WTC11 (cell line): Measurements from ENCODE around the gene TUBGCP4. TPM values are rescaled to one million over a fixed set of nuclear protein-coding genes. Genes with fewer than 3 reads are reported as not detected.

Experiments
- ATAC-seq: fragments of 200-7000 bp; cut with Tn5 transposase; 2 replicates; pipeline ENCODE4 v1.10.0; 2021; ENCODE audit warnings: mild to moderate bottlenecking, moderate library complexity
- CTCF ChIA-PET: fragments of 300-600 bp; sonication (Branson Sonifier 250); formaldehyde crosslinking; loops from one replicate; lab custom pipeline; 2021; ENCODE audit warnings: antibody characterized with exemption; lab: Charles Lee
- POLR2A ChIA-PET: fragments of 350-600 bp; sonication (Branson Sonifier 250); formaldehyde crosslinking; loops from one replicate; lab custom pipeline; 2021; ENCODE audit warnings: antibody characterized with exemption; lab: Charles Lee
- DNase-seq: peaks from one replicate; pipeline ENCODE4 v3.0.0; 2021; ENCODE audit warnings: low spot score
- H3K27ac Mint-ChIP-seq: 2 replicates; pipeline ENCODE4 v1.8.0; 2021; ENCODE audit warnings: mixed read lengths
- H3K27me3 Mint-ChIP-seq: 2 replicates; pipeline ENCODE4 v1.8.0; 2021; ENCODE audit warnings: low read depth, mild to moderate bottlenecking, moderate library complexity, mixed read lengths
- H3K36me3 Mint-ChIP-seq: 2 replicates; pipeline ENCODE4 v1.8.0; 2021; ENCODE audit warnings: mixed read lengths
- H3K4me1 Mint-ChIP-seq: 2 replicates; pipeline ENCODE4 v1.8.0; 2022; ENCODE audit warnings: mixed read lengths
- H3K4me3 Mint-ChIP-seq: 2 replicates; pipeline ENCODE4 v1.8.0; 2021; ENCODE audit warnings: mild to moderate bottlenecking, moderate library complexity, mixed read lengths
- H3K9me3 Mint-ChIP-seq: 2 replicates; pipeline ENCODE4 v1.8.0; 2021; ENCODE audit warnings: mixed read lengths
- ATF3 ChIP-seq: sonication (generic); formaldehyde crosslinking; conservative IDR thresholded peaks from 2 replicates; pipeline ENCODE4 v1.8.1; 2022; ENCODE audit warnings: mild to moderate bottlenecking, missing genetic modification reagents
- CREB1 ChIP-seq: sonication (generic); formaldehyde crosslinking; IDR thresholded peaks from 2 replicates; pipeline ENCODE4 v1.8.0; 2023; ENCODE audit warnings: mild to moderate bottlenecking, missing genetic modification reagents
- E2F4 ChIP-seq: sonication (generic); formaldehyde crosslinking; IDR thresholded peaks from 2 replicates; pipeline ENCODE4 v1.8.1; 2022; ENCODE audit warnings: low read depth, mild to moderate bottlenecking, moderate library complexity, missing genetic modification reagents, borderline replicate concordance
- E2F5 ChIP-seq: sonication (generic); formaldehyde crosslinking; IDR thresholded peaks from 2 replicates; pipeline ENCODE4 v1.8.1; 2022; ENCODE audit warnings: mild to moderate bottlenecking, moderate library complexity, missing genetic modification reagents
- EMX1 ChIP-seq: fragments of 250-450 bp; sonication (Bioruptor Pico); IDR thresholded peaks from 2 replicates; pipeline ENCODE4 v1.8.0; 2021; ENCODE audit warnings: mild to moderate bottlenecking
- ERG ChIP-seq: fragments of 250-450 bp; sonication (Bioruptor Pico); IDR thresholded peaks from 2 replicates; pipeline ENCODE4 v1.8.0; 2021; ENCODE audit warnings: mild to moderate bottlenecking
- GRHL2 ChIP-seq: fragments of 250-450 bp; sonication (Bioruptor Pico); IDR thresholded peaks from 2 replicates; pipeline ENCODE4 v1.8.0; 2022; ENCODE audit warnings: mild to moderate bottlenecking, moderate library complexity; ENCODE audit not compliant: insufficient replicate concordance, severe bottlenecking
- HMGXB4 ChIP-seq: sonication (generic); formaldehyde crosslinking; IDR thresholded peaks from 2 replicates; pipeline ENCODE4 v1.8.1; 2023; ENCODE audit warnings: mild to moderate bottlenecking, moderate library complexity, missing genetic modification reagents
- KAT7 ChIP-seq: sonication (generic); formaldehyde crosslinking; IDR thresholded peaks from 2 replicates; pipeline ENCODE4 v1.8.1; 2023; ENCODE audit warnings: missing genetic modification reagents, mild to moderate bottlenecking, borderline replicate concordance
- NR3C1 ChIP-seq: sonication (generic); formaldehyde crosslinking; conservative IDR thresholded peaks from 2 replicates; pipeline ENCODE4 v1.8.1; 2023; ENCODE audit warnings: low read depth, mild to moderate bottlenecking, missing genetic modification reagents
- OVOL2 ChIP-seq: fragments of 250-450 bp; sonication (Bioruptor Pico); IDR thresholded peaks from 2 replicates; pipeline ENCODE4 v1.9.0; 2021; ENCODE audit warnings: mild to moderate bottlenecking, borderline replicate concordance
- RORB ChIP-seq: fragments of 250-450 bp; sonication (Bioruptor Pico); IDR thresholded peaks from 2 replicates; pipeline ENCODE4 v1.9.0; 2021; ENCODE audit warnings: mild to moderate bottlenecking
- SMAD3 ChIP-seq: sonication (generic); formaldehyde crosslinking; IDR thresholded peaks from 2 replicates; pipeline ENCODE4 v1.8.0; 2022; ENCODE audit warnings: missing genetic modification reagents, mild to moderate bottlenecking, borderline replicate concordance
- SOX15 ChIP-seq: fragments of 250-450 bp; sonication (Bioruptor Pico); IDR thresholded peaks from 2 replicates; pipeline ENCODE4 v1.9.0; 2021; ENCODE audit warnings: mild to moderate bottlenecking
- TEAD1 ChIP-seq: sonication (generic); formaldehyde crosslinking; IDR thresholded peaks from 2 replicates; pipeline ENCODE4 v1.8.0; 2022; ENCODE audit warnings: mild to moderate bottlenecking, missing genetic modification reagents
- USF2 ChIP-seq: sonication (generic); formaldehyde crosslinking; IDR thresholded peaks from 2 replicates; pipeline ENCODE4 v1.8.1; 2023; ENCODE audit warnings: mild to moderate bottlenecking, missing genetic modification reagents, moderate library complexity
- ZNF219 ChIP-seq: sonication (generic); formaldehyde crosslinking; IDR thresholded peaks from 2 replicates; pipeline ENCODE4 v1.8.0; 2023; ENCODE audit warnings: missing genetic modification reagents, mild to moderate bottlenecking, borderline replicate concordance
- ZNF281 ChIP-seq: sonication (generic); formaldehyde crosslinking; IDR thresholded peaks from 2 replicates; pipeline ENCODE4 v1.8.0; 2023; ENCODE audit warnings: mild to moderate bottlenecking, missing genetic modification reagents
- ZNF317 ChIP-seq: sonication (generic); formaldehyde crosslinking; IDR thresholded peaks from 2 replicates; pipeline ENCODE4 v1.8.1; 2023; ENCODE audit warnings: low read depth, mild to moderate bottlenecking, moderate library complexity, missing genetic modification reagents, borderline replicate concordance
- ZSCAN18 ChIP-seq: fragments of 250-450 bp; sonication (Bioruptor Pico); IDR thresholded peaks from 2 replicates; pipeline ENCODE4 v2.1.2; 2022; ENCODE audit warnings: mild to moderate bottlenecking, moderate library complexity
- total RNA-seq: library from RNA; stranded (reverse); gene quantifications from 3 replicates; pipeline ENCODE4 v1.2.3, GENCODE V29; 2021

TUBGCP4 gene
- total RNA-seq, 1 experiment from 2014 or later = 22.5 TPM

- TF ChIP-seq EMX1 (CRISPR knock-in tag) = no peak
- no peak for TF ChIP-seq ZNF219 (CRISPR knock-in tag)
- no peak for TF ChIP-seq HMGXB4
- no peak for TF ChIP-seq OVOL2
- TF ChIP-seq ERG (CRISPR knock-in tag) = no peak
- no peak for TF ChIP-seq RORB (CRISPR knock-in tag)
- TF ChIP-seq GRHL2 (CRISPR knock-in tag) = no peak
- TF ChIP-seq E2F5 (CRISPR knock-in tag) = no peak
- TF ChIP-seq SMAD3 (CRISPR knock-in tag) = no peak
- TF ChIP-seq ZSCAN18 (CRISPR knock-in tag) = no peak
- no peak for TF ChIP-seq CREB1 (CRISPR knock-in tag)
- no peak for TF ChIP-seq KAT7 (CRISPR knock-in tag)
- no peak for TF ChIP-seq ATF3 (CRISPR knock-in tag)
- TF ChIP-seq SOX15 (CRISPR knock-in tag) = no peak
- no peak for TF ChIP-seq ZNF317 (CRISPR knock-in tag)
- no peak for TF ChIP-seq E2F4 (CRISPR knock-in tag)
- TF ChIP-seq ZNF281 = no peak
- no peak for TF ChIP-seq NR3C1 (CRISPR knock-in tag)
- no peak for TF ChIP-seq TEAD1
- no peak for TF ChIP-seq USF2
- H3K27me3 Mint-ChIP-seq = no peaks in the 10 kb centered on the region; the same call in 1 of the 2 replicates
- no peaks in the 10 kb centered on the region for H3K4me1 Mint-ChIP-seq
- H3K9me3 Mint-ChIP-seq = no peaks in the 10 kb centered on the region
- H3K36me3 Mint-ChIP-seq = peaks cover 60% of the 10 kb centered on the region
- no peak for DNase-seq
- CTCF ChIA-PET = interaction anchor here (1.5 kb wide), 1 partner anchor 45 kb away, joined by 3 read pairs; no protein-coding TSS in a partner anchor
- POLR2A ChIA-PET = no interaction called here
- H3K27ac Mint-ChIP-seq = no peak overlapping the region
- no peak for ATAC-seq
- no peak overlapping the region for H3K4me3 Mint-ChIP-seq
Observed at GRCh38 chr15:43420876-43421275, 50.0 kb downstream of the TUBGCP4 start.
